Keratinocyte (primary cell): Measurements from ENCODE around the gene PHF5A. TPM values are rescaled to one million over a fixed set of nuclear protein-coding genes. Genes with fewer than 3 reads are reported as not detected.

Source experiments
- DNase-seq: peaks from one replicate; pipeline ENCODE4 v3.0.0-alpha.2; 2011; ENCODE audit warnings: low read depth, missing footprints, low spot score
- FAIRE-seq: peaks from 2 replicates; lab custom pipeline; 2011; peaks lifted over from hg19 to GRCh38; lab: Jason Lieb, UNC
- H2AFZ ChIP-seq: 2 replicates; pipeline ENCODE4 v1.6.0; 2012; ENCODE audit warnings: low read length, control low read depth, inconsistent platforms; ENCODE audit not compliant: control insufficient read depth
- H3K27ac ChIP-seq: 2 replicates; pipeline ENCODE4 v1.5.1; 2011; ENCODE audit warnings: low read length; ENCODE audit not compliant: control insufficient read depth, insufficient read depth
- H3K27me3 ChIP-seq: 3 replicates; pipeline ENCODE4 v1.6.0; 2011; ENCODE audit warnings: low read length; ENCODE audit not compliant: control insufficient read depth, insufficient read depth; ENCODE audit errors: extremely low read depth
- H3K36me3 ChIP-seq, 2 experiments: 2 replicates in 1 of 2; 3 replicates in 1 of 2; pipeline ENCODE4 v1.5.1; 2011; ENCODE audit warnings: low read length in 2 of 2, mild to moderate bottlenecking in 1 of 2; ENCODE audit not compliant: control insufficient read depth in 2 of 2, insufficient read depth in 2 of 2; ENCODE audit errors: extremely low read depth in 1 of 2
- H3K4me1 ChIP-seq: 3 replicates; pipeline ENCODE4 v1.5.1; 2011; ENCODE audit warnings: low read length; ENCODE audit not compliant: control insufficient read depth, insufficient read depth; ENCODE audit errors: extremely low read depth
- H3K4me2 ChIP-seq: 3 replicates; pipeline ENCODE4 v1.6.0; 2011; ENCODE audit warnings: low read depth, low read length; ENCODE audit not compliant: control insufficient read depth, insufficient read depth; ENCODE audit errors: extremely low read depth
- H3K4me3 ChIP-seq, 3 experiments: fragments of 200-600 bp in 1 of 3; sonication (generic) in 1 of 3; 2 replicates in 2 of 3; 3 replicates in 1 of 3; pipeline ENCODE4 v1.5.1; 2011 to 2016; ENCODE audit warnings: low read length in 3 of 3, mild to moderate bottlenecking in 3 of 3, control low read depth in 2 of 3, inconsistent platforms in 1 of 3, low read depth in 1 of 3, mixed read lengths in 1 of 3, mixed run types in 1 of 3, moderate library complexity in 1 of 3; ENCODE audit not compliant: control insufficient read depth in 2 of 3, insufficient read depth in 2 of 3; ENCODE audit errors: extremely low read depth in 1 of 3
- H3K79me2 ChIP-seq: 2 replicates; pipeline ENCODE4 v1.6.0; 2012; ENCODE audit warnings: low read length; ENCODE audit not compliant: control insufficient read depth, insufficient read depth
- H3K9ac ChIP-seq: 3 replicates; pipeline ENCODE4 v1.6.0; 2011; ENCODE audit warnings: low read length; ENCODE audit not compliant: control insufficient read depth, insufficient read depth; ENCODE audit errors: extremely low read depth
- H3K9me1 ChIP-seq: 3 replicates; pipeline ENCODE4 v1.6.0; 2011; ENCODE audit warnings: low read length; ENCODE audit not compliant: control insufficient read depth, insufficient read depth; ENCODE audit errors: extremely low read depth
- H3K9me3 ChIP-seq: 2 replicates; pipeline ENCODE4 v1.5.1; 2012; ENCODE audit warnings: low read depth, low read length; ENCODE audit not compliant: control insufficient read depth
- H4K20me1 ChIP-seq: 3 replicates; pipeline ENCODE4 v1.6.0; 2011; ENCODE audit warnings: low read length; ENCODE audit not compliant: control insufficient read depth, insufficient read depth; ENCODE audit errors: extremely low read depth
- EZH2 ChIP-seq: IDR thresholded peaks from one replicate; pipeline ENCODE4 v1.6.1; 2012; ENCODE audit warnings: inconsistent platforms, mild to moderate bottlenecking, low read length, moderate library complexity
- dilution Hi-C: fragments of 300-500 bp; cut with MboI; formaldehyde crosslinking; loops from one replicate; pipeline ENCODE4 v1.7.0; 2020; ENCODE audit warnings: low sequenced_read_pairs; ENCODE audit not compliant: extremely low pct_ligation_motif_present
- polyA plus RNA-seq, 5 experiments: library from polyadenylated mRNA; depleted of rRNA in 3 of 5; stranded (reverse) in 3 of 5; stranded (forward) in 1 of 5; unstranded in 1 of 5; fragments of >200 nt; gene quantifications; 1 replicate in 1 of 5; 2 replicates in 3 of 5; 3 replicates in 1 of 5; pipeline versions ENCODE4 v1.2.1 to v1.2.3, GENCODE V29; 2011 to 2012; ENCODE audit warnings: missing spikeins in 2 of 5, low read depth in 1 of 5, low replicate concordance in 1 of 5
- TF ChIP-seq, protein P1 (sequence below), 3 experiments: IDR thresholded peaks in 1 of 3; conservative IDR thresholded peaks in 1 of 3; optimal IDR thresholded peaks in 1 of 3; 2 replicates in 2 of 3; 3 replicates in 1 of 3; pipeline versions ENCODE3 to v1.5.1; 2011; ENCODE audit warnings: low read length in 3 of 3, mild to moderate bottlenecking in 3 of 3, moderate library complexity in 2 of 3, control low read depth in 1 of 3, inconsistent platforms in 1 of 3; ENCODE audit not compliant: insufficient read depth in 2 of 3; ENCODE audit errors: extremely low read depth in 1 of 3

The PHF5A gene
- polyA plus RNA-seq, 1 donor (not counting 4 experiments of a cell fraction or from before 2014, with no cell fraction given), result 77.7 TPM

DNA sequence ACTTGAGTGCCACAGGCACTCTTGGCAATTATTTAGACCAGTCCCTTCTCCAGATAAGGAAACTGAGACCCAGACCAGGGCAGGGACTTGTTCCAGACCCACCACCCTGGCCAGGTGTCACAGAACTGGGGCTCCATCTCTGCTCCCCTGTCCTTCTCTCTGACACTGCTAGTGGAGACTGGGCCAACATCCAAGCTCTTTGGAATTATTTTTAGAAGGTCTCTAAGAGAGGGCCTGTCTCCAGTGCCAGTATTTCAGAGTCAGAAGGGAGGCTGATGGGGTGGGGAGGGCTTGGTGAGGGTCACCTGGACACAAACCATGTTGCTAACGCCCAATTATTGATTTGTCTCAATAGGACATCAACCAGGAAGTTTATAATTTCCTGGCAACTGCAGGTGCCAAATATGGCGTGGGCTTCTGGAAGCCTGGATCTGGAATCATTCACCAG, 43.1 kb upstream of the PHF5A start:
- peaks cover 11% of the 10 kb centered on the region for H3K4me1 ChIP-seq
- TF ChIP-seq, protein P1, sequence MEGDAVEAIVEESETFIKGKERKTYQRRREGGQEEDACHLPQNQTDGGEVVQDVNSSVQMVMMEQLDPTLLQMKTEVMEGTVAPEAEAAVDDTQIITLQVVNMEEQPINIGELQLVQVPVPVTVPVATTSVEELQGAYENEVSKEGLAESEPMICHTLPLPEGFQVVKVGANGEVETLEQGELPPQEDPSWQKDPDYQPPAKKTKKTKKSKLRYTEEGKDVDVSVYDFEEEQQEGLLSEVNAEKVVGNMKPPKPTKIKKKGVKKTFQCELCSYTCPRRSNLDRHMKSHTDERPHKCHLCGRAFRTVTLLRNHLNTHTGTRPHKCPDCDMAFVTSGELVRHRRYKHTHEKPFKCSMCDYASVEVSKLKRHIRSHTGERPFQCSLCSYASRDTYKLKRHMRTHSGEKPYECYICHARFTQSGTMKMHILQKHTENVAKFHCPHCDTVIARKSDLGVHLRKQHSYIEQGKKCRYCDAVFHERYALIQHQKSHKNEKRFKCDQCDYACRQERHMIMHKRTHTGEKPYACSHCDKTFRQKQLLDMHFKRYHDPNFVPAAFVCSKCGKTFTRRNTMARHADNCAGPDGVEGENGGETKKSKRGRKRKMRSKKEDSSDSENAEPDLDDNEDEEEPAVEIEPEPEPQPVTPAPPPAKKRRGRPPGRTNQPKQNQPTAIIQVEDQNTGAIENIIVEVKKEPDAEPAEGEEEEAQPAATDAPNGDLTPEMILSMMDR (optimal IDR thresholded peaks at IDR 0.05 in 1 of 3, IDR thresholded peaks at IDR 0.05 in 1 of 3, conservative IDR thresholded peaks at IDR 0.05 in 1 of 3; ENCODE audit: extremely low read depth in 1 of 3, insufficient read depth in 2 of 3, low read length in 3 of 3), result no peak
- TF ChIP-seq EZH2, result no peak
- no peaks in the 10 kb centered on the region for H4K20me1 ChIP-seq
- H3K9me3 ChIP-seq, result no peaks in the 10 kb centered on the region
- H3K27ac ChIP-seq, result no peak overlapping the region
- no peak overlapping the region for H3K9ac ChIP-seq
- no peaks in the 10 kb centered on the region for H3K9me1 ChIP-seq
- H2AFZ ChIP-seq, result no peak overlapping the region
- no peak overlapping the region for H3K4me3 ChIP-seq
- FAIRE-seq (no peak), DNase-seq (no peak)
- dilution Hi-C loops, result no loop called here
- no peaks in the 10 kb centered on the region for H3K27me3 ChIP-seq
- peaks cover 32 to 61% of the 10 kb centered on the region in 2 experiments for H3K36me3 ChIP-seq
- no peak overlapping the region for H3K4me2 ChIP-seq
- H3K79me2 ChIP-seq, result peaks cover 6% of the 10 kb centered on the region

DNA sequence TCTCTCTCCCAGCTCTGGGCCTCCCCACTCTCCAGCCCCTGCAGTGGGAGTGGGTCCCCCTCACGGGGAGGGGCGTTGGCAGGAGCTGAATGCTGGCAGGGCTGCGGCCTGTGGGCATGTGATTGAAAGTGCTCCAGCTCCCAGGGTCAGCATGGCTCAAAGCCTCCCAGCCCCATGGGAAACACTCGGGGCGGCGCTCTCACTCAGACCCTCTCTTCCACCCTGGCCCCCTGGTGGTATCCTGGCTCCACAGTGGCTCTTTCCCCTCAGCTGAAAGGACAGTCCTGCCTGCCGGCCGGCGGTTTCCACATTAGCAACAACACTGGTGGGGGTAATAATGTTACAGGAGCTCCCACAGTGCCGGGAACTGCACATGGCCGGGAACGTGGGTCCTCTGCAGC, 40.3 kb upstream of the PHF5A start:
- dilution Hi-C loops, result no loop called here
- Histone ChIP-seq H3K4me3 (no peak overlapping the region), H4K20me1 (no peaks in the 10 kb centered on the region), H3K9me3 (no peaks in the 10 kb centered on the region), H3K27ac (no peak overlapping the region), H3K9ac (no peak overlapping the region), H3K4me1 (peaks cover 22% of the 10 kb centered on the region), H3K4me2 (no peak overlapping the region), H3K27me3 (no peaks in the 10 kb centered on the region), H3K79me2 (peaks cover 8% of the 10 kb centered on the region), H2AFZ (no peak overlapping the region), H3K9me1 (no peaks in the 10 kb centered on the region), H3K36me3 (peaks cover 19 to 37% of the 10 kb centered on the region in 2 experiments)
- no peak for TF ChIP-seq EZH2
- TF ChIP-seq, protein P1 (optimal IDR thresholded peaks at IDR 0.05 in 1 of 3, IDR thresholded peaks at IDR 0.05 in 1 of 3, conservative IDR thresholded peaks at IDR 0.05 in 1 of 3; ENCODE audit: extremely low read depth in 1 of 3, insufficient read depth in 2 of 3, low read length in 3 of 3), result no peak
- DNase-seq (no peak), FAIRE-seq (no peak)
